ENCODE results near the gene RPS25. TPM values are rescaled to one million over a fixed set of nuclear protein-coding genes. Genes with fewer than 3 reads are reported as not detected.

RPS25 gene
- total RNA-seq, 4 donors from 2014 or later = 1,252 to 2,859 (median 1,930) TPM

DNA sequence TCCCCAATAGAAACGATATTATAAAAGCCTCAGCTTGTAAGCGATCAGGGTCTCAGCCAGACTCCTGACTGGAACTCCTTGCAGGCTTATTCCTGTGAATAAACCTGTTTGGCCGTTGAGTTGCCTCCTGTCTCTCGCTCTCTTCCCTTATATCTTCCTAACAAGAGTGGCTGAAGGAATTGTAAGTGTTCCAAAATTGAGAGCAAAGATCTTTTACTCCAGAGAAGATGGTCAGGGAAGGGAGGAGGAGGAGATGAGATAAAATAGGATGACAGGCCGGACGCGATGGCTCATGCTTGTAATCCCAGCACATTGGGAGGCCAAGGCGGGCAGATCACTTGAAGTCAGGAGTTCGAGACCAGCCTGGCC lies 13.8 kb upstream of the RPS25 start:
- no peak for DNase-seq (ENCODE audit: low spot score in 2 of 2)
- TF ChIP-seq, protein P1, sequence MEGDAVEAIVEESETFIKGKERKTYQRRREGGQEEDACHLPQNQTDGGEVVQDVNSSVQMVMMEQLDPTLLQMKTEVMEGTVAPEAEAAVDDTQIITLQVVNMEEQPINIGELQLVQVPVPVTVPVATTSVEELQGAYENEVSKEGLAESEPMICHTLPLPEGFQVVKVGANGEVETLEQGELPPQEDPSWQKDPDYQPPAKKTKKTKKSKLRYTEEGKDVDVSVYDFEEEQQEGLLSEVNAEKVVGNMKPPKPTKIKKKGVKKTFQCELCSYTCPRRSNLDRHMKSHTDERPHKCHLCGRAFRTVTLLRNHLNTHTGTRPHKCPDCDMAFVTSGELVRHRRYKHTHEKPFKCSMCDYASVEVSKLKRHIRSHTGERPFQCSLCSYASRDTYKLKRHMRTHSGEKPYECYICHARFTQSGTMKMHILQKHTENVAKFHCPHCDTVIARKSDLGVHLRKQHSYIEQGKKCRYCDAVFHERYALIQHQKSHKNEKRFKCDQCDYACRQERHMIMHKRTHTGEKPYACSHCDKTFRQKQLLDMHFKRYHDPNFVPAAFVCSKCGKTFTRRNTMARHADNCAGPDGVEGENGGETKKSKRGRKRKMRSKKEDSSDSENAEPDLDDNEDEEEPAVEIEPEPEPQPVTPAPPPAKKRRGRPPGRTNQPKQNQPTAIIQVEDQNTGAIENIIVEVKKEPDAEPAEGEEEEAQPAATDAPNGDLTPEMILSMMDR (IDR thresholded peaks at IDR 0.05) = no peak
- TF ChIP-seq POLR2A (IDR thresholded peaks at IDR 0.05) = no peak
- no peak overlapping the region for H3K4me3 ChIP-seq (ENCODE audit: low read depth, poor library complexity, severe bottlenecking)
- intact Hi-C loops (cut with DNase I; ENCODE audit: low total_unique reads) = no loop called here
- WGBS, 2 donors = 75 to 82% methylated on average over 9 of the region's 9 CpGs

DNA sequence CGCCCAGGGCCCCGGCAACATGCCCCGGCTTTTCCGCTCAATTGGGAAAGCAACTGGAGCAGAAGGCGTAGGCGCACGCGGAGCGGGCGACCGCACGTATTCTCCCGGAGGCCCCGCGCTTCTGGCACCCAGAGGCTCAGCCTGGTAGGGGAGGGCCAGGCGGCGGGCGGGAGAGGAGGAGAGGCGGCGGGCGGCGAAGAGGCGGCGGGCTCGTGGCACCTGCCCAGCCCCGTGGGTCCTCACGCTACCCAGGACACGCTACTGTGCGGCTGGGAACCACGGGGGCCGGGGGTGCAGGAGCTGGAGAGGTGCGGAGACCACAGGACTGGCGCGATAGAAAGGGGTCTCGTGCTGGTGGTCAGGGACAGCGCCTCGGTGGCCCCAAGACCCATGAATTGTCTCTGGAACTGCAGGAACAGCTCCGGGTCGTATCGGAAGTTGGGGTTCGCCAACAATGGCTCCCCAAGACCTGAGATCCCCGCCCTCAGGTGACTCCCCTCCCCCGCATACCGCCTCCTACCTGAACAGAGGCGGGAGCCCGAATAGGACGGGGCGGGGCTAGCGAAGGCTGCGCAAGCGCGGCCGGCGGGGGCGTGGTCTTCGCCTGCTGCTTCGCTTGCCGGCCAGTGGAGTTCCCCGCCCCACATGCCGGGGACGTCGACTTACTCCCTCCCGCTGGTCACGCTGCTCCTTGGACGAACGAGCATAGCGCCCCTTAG lies 12.3 kb upstream of the RPS25 start, which contains the start of gene SLC37A4:
Gene SLC37A4, minus strand, starts transcription at position 549 of the 719 bp plus-strand sequence.
- intact Hi-C loops (cut with DNase I; ENCODE audit: low total_unique reads) = no loop called here
- 0 to 1% methylated on average over 49 to 52 of the region's 67 CpGs for WGBS, 2 donors
- peak within 1 kb of the TSS; percentile 65 for H3K4me3 ChIP-seq (ENCODE audit: low read depth, poor library complexity, severe bottlenecking)
- TF ChIP-seq, protein P1 (IDR thresholded peaks at IDR 0.05) = no peak
- no peak for TF ChIP-seq POLR2A (IDR thresholded peaks at IDR 0.05)
- DNase-seq (ENCODE audit: low spot score in 2 of 2) = peak; percentile 97 to 99

DNA sequence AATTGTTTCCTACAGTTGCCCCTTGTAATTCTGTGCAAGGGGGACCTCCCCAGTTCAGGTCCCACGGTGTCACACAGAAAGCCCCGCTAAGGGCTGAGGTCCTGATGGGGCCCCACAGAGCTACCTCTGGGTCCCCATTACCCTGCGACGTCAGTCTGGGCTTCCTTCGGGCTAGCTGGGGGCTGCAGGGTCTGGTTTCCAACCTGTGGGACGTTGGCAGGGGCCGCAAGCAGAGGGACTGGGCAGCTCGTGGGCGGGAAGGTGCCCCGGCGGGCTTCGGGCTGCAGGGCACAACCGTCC lies 11.8 kb upstream of the RPS25 start:
- peak overlapping the region; percentile 65 for H3K4me3 ChIP-seq (ENCODE audit: low read depth, poor library complexity, severe bottlenecking)
- WGBS, 2 donors = 3% methylated on average over 11 to 12 of the region's 13 CpGs
- no peak for DNase-seq (ENCODE audit: low spot score in 2 of 2)
- TF ChIP-seq, protein P1 (IDR thresholded peaks at IDR 0.05) = no peak
- no peak for TF ChIP-seq POLR2A (IDR thresholded peaks at IDR 0.05)
- intact Hi-C loops (cut with DNase I; ENCODE audit: low total_unique reads) = no loop called here

DNA sequence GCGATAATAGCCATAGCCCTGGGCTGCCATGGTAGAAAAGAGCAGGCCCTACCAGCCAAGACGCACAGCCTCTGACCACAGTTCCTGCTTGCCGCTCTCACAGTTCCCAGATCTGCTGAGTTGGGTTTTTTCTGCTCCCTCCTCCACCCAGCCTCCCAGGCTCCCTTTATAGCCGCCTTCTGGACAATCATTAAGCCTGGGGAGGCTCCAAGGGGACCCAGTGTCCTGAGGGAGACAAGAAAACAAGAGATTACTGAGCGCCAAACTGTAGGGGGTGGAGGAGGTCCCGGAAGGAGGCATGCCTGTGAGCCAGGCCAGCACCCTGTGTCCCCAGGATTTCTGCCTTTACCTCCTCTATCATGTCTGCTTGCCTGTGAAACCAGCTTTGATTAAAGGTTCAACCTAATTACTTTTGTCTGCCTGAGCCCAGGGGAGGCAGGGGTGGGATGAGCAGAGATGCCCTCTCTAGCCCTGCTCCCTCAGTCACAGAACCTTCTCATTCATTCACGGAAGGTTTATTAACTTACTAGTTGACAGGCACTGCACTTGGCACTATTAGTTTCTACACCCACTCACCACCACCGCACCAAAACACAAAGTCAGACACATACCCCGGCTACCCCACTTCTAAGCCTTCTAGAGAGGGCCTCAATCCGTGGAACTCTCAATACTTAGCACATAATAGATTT lies 11.3 kb upstream of the RPS25 start:
- intact Hi-C loops (cut with DNase I; ENCODE audit: low total_unique reads) = no loop called here
- TF ChIP-seq, protein P1 (IDR thresholded peaks at IDR 0.05) = no peak
- TF ChIP-seq POLR2A (IDR thresholded peaks at IDR 0.05) = no peak
- 37 to 46% methylated on average over 10 of the region's 10 CpGs for WGBS, 2 donors
- H3K4me3 ChIP-seq (ENCODE audit: low read depth, poor library complexity, severe bottlenecking) = no peak overlapping the region
- DNase-seq (ENCODE audit: low spot score in 2 of 2) = peak in 1 of 2 donors; percentile 28

DNA sequence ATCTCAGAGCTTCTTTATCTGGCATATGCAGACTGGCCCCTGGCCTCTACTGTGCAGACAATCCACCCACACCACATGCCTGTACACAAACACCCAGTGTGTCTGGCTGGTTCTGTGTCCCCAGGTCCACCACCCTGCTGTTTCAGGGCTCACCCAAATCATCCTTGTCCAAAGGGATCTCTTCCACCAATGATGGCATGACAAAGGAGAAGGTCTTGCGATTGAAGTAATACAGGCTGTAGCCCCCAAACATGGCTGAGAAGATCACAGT lies 10.9 kb upstream of the RPS25 start:
- no peak for DNase-seq (ENCODE audit: low spot score in 2 of 2)
- 89 to 100% methylated on average over 1 of the region's 1 CpG for WGBS, 2 donors
- intact Hi-C loops (cut with DNase I; ENCODE audit: low total_unique reads) = no loop called here
- TF ChIP-seq POLR2A (IDR thresholded peaks at IDR 0.05) = no peak
- TF ChIP-seq, protein P1 (IDR thresholded peaks at IDR 0.05) = no peak
- H3K4me3 ChIP-seq (ENCODE audit: low read depth, poor library complexity, severe bottlenecking) = no peak overlapping the region

Measured in lower leg skin (tissue), 4 donors.